HG03378 (cell line): ENCODE results near the gene PRKCQ.

Experiments
- ATAC-seq: cut with Tn5 transposase; IDR thresholded peaks from one replicate; pipeline ENCODE4 v1.9.1; 2021; ENCODE audit warnings: mild to moderate bottlenecking, moderate library complexity; ENCODE audit not compliant: unreplicated experiment

Gene PRKCQ

DNA sequence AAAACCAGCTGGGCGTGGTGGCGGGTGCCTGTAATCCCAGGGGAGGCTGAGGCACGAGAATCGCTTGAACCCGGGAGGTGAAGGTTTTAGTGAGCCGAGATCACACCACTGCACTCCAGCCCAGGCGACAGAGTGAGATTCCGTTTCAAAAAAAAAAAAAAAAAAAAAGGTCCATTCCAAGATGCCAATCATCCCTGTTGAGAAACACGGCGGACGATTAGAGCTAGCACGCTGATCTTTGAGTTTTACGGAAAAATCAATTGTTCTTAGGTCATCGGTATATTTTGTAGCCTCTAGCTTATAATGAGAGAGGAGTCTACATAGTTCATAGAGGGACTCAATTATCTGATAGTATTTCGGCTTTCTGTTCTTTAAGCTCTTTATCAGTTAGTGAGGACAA, 169.2 kb downstream of the PRKCQ start:
- ATAC-seq: no peak

GRCh38 chr10:6409971-6410643, 170.0 kb downstream of the PRKCQ start:
- no peak for ATAC-seq

GRCh38 chr10:6408799-6409198, 171.3 kb downstream of the PRKCQ start:
- no peak for ATAC-seq

DNA sequence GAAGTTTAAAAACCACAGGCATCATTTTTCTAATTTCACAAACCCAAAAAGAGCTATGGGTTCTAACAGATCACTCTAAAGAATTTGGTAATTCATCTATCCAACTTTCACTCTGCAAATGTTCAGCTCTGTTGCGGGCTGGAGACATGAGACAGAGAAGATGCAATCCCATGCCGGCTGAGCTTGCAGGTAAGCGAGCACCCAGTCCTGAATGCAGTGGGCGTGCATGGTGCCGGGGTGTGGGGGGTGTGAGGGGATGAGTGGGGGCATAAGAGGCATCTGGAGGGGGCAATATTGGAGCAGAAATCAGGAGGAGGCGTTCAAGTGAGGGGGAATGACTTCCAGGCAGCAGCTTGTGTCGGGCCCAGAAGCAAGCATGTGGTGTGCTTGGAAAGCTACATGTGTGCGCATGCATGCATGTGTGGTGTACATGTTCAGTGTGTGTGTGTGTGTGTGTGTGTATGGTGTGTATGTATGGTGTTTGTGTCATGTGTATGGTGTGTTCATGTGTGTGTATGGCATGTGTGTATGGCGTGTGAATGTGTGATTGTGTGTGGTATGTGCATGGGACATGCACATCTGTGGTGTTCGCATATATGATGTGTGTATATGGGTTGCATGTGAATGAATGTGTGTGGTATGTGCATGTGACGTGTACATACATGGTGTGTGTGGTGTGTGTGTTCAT, 172.9 kb downstream of the PRKCQ start:
- no peak for ATAC-seq

GRCh38 chr10:6406220-6407033, 173.6 kb downstream of the PRKCQ start:
- no peak for ATAC-seq

DNA sequence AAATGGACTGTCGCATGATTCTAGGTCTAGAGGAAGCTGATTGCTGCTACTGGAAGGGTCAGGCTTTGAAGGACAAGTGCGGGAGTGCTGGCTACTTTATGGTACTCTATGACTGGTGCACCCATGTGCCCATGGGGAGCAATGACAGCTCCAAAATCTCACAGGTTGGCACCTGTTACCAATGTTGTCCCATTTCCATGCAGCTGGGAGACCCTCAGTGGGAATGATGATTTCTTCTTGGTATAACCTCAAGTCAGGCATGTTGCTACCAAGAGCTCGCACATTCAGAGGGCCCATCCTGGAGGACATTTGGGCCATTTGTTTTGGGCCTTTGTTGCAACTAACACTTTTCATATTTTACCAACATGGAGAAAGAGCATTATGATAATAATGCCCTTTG, 174.4 kb downstream of the PRKCQ start:
- ATAC-seq: no peak

GRCh38 chr10:6404127-6405072, 175.7 kb downstream of the PRKCQ start:
- ATAC-seq: no peak

- no peak for ATAC-seq
Measured at GRCh38 chr10:6402960-6403359, 177.1 kb downstream of the PRKCQ start.

DNA sequence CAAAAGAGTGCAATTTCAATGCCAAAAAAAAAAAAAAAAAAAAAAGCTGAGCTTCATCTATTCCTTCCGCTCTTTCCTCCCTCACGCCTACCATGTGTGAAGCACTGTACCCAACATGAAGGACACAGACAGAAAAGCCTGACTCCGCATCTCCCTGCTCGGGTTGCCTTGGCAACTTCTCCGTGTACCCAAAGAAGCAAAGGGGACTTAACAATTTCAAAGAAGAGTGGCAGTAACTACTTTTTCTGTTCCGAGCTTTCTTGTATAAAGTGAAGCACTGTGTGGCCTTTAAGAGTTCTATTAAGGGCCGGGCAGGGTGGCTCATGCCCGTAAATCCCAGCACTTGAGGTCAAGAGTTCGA, 177.7 kb downstream of the PRKCQ start:
- ATAC-seq: no peak

- ATAC-seq: peak; percentile 77
Measured at GRCh38 chr10:6401558-6402348, 178.3 kb downstream of the PRKCQ start.

GRCh38 chr10:6400821-6401465, 179.1 kb downstream of the PRKCQ start:
- no peak for ATAC-seq

DNA sequence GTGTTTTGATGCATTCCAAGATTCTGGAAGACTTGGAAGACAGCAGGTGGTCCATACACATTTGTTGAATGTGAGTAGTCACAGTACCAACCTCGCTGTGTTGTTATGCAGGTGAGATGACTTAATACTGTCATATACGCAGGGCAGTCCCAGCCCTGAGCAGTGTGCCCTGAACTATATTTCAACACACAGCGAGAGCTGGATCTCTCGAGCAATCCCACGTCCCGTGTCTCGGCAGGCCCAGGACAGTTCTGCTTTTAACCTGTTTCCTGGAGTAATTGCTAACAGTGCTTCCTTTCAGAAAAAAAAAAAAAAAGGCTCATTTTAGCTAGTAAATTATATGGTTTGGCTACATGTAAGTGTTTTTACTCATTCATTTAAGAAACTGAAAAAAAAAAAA, 179.7 kb downstream of the PRKCQ start:
- ATAC-seq: no peak

GRCh38 chr10:6399879-6400278, 180.2 kb downstream of the PRKCQ start:
- no peak for ATAC-seq

GRCh38 chr10:6399231-6399741, 180.8 kb downstream of the PRKCQ start:
- ATAC-seq: no peak

DNA sequence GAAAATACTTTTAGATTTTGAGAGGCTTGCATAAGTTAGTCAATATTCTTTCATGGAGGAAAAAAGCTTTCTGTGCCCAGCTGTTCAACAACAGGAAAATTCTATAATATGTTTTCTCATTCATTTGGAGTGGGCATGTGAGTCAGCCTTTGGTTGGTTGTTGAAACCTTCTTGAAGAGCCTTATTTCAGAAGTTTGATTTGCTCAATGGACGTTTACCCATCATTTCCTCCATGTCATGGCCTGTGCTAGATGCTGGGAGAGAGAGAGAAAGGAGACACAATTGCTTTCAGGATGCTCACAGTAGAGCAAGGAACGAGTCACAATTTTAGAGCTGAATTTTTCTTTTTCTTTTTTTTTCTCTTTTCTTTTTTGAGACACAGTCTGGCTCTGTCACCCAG, 181.7 kb downstream of the PRKCQ start:
- ATAC-seq: no peak

DNA sequence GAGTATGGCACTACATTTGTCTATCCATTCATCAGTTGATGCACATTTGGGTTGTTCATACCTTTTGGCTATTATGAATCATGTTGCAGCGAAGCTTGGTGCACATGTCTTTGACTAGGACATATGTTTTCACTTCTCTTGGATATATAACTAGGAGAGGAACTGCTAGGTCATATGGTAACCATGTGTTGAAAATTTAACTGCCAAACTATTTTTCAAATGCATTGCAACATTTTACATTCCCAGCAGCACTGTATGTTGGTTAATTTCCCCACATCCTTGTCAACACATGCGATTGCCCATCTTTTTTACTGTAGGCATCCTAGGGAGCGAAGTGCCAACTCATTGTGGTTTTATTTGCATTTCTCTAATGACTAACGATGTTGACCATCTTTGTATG, 183.4 kb downstream of the PRKCQ start:
- no peak for ATAC-seq

DNA sequence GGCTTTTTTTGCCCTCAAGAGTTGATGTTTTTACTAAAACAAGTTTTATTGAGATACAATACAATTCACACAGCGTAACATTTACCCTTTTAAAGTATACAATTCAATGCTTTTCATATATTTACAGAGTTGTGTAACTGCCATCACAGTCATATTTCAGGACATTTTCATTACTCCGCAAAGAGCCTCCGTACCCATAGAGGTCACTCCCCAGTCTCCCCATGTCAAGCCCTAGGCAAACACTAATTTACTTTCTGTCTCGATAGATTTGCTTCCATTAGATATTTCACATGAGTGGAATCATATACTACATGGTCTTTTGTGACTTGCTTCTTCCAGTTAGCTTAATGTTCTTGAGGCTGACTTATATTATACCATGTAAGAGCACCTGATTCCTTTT, 183.8 kb downstream of the PRKCQ start:
- no peak for ATAC-seq

DNA sequence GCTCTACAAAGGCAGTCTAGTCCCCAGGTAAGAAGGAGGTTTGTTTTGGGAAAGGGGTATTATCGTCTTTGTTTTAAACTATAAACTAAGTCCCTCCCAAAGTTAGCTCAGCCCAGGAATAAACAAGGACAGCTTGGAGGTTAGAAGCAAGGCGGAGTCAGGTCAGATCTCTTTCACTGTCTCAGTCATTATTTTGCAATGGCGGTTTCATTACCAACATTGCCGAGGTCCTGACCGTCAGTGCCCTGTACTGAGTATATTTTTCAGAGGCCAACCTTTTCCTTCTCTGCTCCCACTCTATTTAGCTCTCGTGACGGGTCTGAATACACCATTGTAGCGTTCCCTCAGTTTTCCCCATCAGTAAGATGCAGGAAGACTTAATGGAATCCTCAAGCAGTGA, 184.5 kb downstream of the PRKCQ start:
- ATAC-seq: no peak

DNA sequence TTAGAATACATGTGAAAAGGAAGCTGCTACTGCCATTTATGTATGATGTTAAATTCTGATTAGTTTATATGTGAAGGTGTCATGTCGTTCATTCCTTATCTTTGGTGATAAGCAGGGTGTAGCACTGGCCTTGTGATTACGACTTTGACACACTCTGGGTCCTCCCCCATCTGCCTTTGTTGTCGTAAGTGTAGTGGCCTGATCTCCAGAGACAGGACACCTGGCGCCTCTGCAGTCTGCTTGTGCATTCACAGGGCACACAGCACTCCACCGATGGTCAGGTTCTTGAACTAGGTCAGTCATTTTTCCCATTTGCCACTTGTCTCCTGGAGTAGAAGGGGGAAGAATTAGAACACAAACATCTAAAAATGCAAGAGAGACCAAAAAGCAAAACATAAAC, 186.0 kb downstream of the PRKCQ start:
- no peak for ATAC-seq
